Measurements from ENCODE around the gene MPP4.

MPP4 gene

GRCh38 chr2:201685156-201685555 is 13.3 kb downstream of the MPP4 start:
- Histone ChIP-seq H3K9me3 (ENCODE audit: severe bottlenecking) (no peaks in the 10 kb centered on the region), H3K4me3 (ENCODE audit: low read depth, low read length) (no peak overlapping the region), H3K27me3 (ENCODE audit: insufficient read depth, low read depth, severe bottlenecking) (no peaks in the 10 kb centered on the region), H3K36me3 (no peaks in the 10 kb centered on the region), H3K27ac (no peak overlapping the region)
- DNase-seq = no peak
- TF ChIP-seq, protein P1, sequence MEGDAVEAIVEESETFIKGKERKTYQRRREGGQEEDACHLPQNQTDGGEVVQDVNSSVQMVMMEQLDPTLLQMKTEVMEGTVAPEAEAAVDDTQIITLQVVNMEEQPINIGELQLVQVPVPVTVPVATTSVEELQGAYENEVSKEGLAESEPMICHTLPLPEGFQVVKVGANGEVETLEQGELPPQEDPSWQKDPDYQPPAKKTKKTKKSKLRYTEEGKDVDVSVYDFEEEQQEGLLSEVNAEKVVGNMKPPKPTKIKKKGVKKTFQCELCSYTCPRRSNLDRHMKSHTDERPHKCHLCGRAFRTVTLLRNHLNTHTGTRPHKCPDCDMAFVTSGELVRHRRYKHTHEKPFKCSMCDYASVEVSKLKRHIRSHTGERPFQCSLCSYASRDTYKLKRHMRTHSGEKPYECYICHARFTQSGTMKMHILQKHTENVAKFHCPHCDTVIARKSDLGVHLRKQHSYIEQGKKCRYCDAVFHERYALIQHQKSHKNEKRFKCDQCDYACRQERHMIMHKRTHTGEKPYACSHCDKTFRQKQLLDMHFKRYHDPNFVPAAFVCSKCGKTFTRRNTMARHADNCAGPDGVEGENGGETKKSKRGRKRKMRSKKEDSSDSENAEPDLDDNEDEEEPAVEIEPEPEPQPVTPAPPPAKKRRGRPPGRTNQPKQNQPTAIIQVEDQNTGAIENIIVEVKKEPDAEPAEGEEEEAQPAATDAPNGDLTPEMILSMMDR (IDR thresholded peaks at IDR 0.05; ENCODE audit: low read depth, low read length) = no peak

GRCh38 chr2:201680743-201681142 is 17.7 kb downstream of the MPP4 start:
- TF ChIP-seq, protein P1 (IDR thresholded peaks at IDR 0.05; ENCODE audit: low read depth, low read length) = peak; percentile 69
- Histone ChIP-seq H3K9me3 (ENCODE audit: severe bottlenecking) (no peaks in the 10 kb centered on the region), H3K27me3 (ENCODE audit: insufficient read depth, low read depth, severe bottlenecking) (no peaks in the 10 kb centered on the region), H3K27ac (no peak overlapping the region), H3K36me3 (no peaks in the 10 kb centered on the region), H3K4me3 (ENCODE audit: low read depth, low read length) (no peak overlapping the region)
- peak; percentile 61 for DNase-seq

GRCh38 chr2:201678401-201678800 is 20.0 kb downstream of the MPP4 start:
- TF ChIP-seq, protein P1 (IDR thresholded peaks at IDR 0.05; ENCODE audit: low read depth, low read length) = no peak
- no peaks in the 10 kb centered on the region for H3K36me3 ChIP-seq
- H3K27me3 ChIP-seq (ENCODE audit: insufficient read depth, low read depth, severe bottlenecking) = no peaks in the 10 kb centered on the region
- H3K27ac ChIP-seq = no peak overlapping the region
- H3K4me3 ChIP-seq (ENCODE audit: low read depth, low read length) = no peak overlapping the region
- no peak for DNase-seq
- no peaks in the 10 kb centered on the region for H3K9me3 ChIP-seq (ENCODE audit: severe bottlenecking)

GRCh38 chr2:201675454-201675853 is 23.0 kb downstream of the MPP4 start:
- Histone ChIP-seq H3K36me3 (no peaks in the 10 kb centered on the region), H3K27ac (no peak overlapping the region), H3K9me3 (ENCODE audit: severe bottlenecking) (peaks cover 2% of the 10 kb centered on the region), H3K4me3 (ENCODE audit: low read depth, low read length) (no peak overlapping the region), H3K27me3 (ENCODE audit: insufficient read depth, low read depth, severe bottlenecking) (no peaks in the 10 kb centered on the region)
- TF ChIP-seq, protein P1 (IDR thresholded peaks at IDR 0.05; ENCODE audit: low read depth, low read length) = no peak
- DNase-seq = no peak

DNA sequence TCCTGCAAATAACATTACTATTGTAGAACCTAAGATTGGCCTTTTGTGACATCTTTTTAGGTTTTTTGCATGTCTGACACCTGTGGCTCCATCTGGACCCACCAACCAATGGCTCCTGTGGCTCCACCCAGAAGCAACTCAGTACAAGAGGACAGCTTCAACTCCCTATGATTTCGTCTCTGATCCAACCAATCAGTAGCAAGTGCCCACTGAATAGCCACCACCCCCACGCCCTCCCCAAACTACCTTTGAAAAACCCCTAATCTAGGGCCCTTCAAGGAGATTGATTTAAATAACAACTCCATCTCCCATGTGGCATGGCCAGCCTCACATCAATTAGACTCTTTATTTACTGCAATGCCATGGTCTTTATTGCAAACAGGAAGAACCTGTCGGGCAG is 23.6 kb downstream of the MPP4 start:
- TF ChIP-seq, protein P1 (IDR thresholded peaks at IDR 0.05; ENCODE audit: low read depth, low read length) = no peak
- Histone ChIP-seq H3K4me3 (ENCODE audit: low read depth, low read length) (no peak overlapping the region), H3K36me3 (no peaks in the 10 kb centered on the region), H3K27me3 (ENCODE audit: insufficient read depth, low read depth, severe bottlenecking) (no peaks in the 10 kb centered on the region), H3K27ac (no peak overlapping the region), H3K9me3 (ENCODE audit: severe bottlenecking) (peaks cover 2% of the 10 kb centered on the region)
- DNase-seq = no peak

DNA sequence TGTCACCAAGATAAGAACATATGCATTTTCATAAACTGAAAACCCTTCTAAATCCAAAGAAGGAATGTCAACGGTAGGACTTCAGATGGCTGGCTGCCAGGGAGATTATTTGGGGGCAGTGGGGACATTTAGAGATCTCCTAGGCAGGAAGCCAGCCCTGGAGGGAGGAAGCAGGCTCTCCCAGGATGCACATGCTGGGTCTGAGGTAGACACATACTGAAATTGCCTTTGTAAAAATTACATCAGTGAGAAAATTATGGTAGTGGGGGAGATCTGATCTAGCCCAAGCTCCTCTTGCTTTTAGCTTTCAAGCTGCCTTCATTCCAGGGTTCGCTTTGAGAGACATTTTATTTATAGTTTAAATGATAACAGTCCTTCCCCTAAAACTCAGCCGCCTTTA is 24.1 kb downstream of the MPP4 start:
- Histone ChIP-seq H3K27ac (no peak overlapping the region), H3K4me3 (ENCODE audit: low read depth, low read length) (no peak overlapping the region), H3K27me3 (ENCODE audit: insufficient read depth, low read depth, severe bottlenecking) (no peaks in the 10 kb centered on the region), H3K9me3 (ENCODE audit: severe bottlenecking) (peaks cover 2% of the 10 kb centered on the region), H3K36me3 (no peaks in the 10 kb centered on the region)
- DNase-seq = no peak
- TF ChIP-seq, protein P1 (IDR thresholded peaks at IDR 0.05; ENCODE audit: low read depth, low read length) = no peak
